Hepatocyte (in vitro differentiated cells): Measurements from ENCODE around the gene TMEM272.

Source experiments
- EZH2 ChIP-seq: fragments of 200-600 bp; sonication (generic); IDR thresholded peaks from 2 replicates; pipeline ENCODE4 v1.6.1; 2016; ENCODE audit warnings: antibody characterized with exemption, mild to moderate bottlenecking, borderline replicate concordance
- TF ChIP-seq, protein P1 (sequence below): fragments of 200-600 bp; sonication (generic); IDR thresholded peaks from 2 replicates; pipeline ENCODE4 v1.5.1; 2016; ENCODE audit warnings: antibody characterized with exemption, mild to moderate bottlenecking; ENCODE audit not compliant: poor library complexity

DNA sequence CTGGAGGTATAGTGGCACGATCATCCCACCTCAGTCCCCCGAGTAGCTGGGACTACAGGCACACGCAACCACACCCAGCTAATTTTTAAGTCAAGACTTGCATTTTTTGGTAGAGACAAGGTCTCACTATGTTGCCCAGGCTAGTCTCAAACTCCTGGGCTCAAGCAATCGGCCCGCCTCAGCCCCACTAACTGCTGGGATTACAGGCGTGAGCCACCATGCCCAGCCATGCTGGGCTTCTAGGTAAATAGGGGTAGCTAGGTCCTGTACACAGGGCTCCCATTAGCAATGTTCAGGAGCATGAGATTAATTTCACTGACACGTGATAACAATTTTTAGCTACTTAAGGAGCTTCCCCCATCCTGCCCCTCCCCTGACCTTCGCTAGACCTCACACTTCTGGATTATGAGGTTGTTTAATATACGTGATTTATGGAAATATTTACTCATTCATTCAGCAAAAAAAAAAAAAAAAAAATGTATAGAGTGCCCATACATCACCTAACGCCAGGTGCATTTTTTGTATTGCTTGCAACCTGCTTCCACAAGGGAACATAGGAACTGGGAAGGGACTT lies 19.2 kb downstream of the TMEM272 start:
- TF ChIP-seq, protein P1, sequence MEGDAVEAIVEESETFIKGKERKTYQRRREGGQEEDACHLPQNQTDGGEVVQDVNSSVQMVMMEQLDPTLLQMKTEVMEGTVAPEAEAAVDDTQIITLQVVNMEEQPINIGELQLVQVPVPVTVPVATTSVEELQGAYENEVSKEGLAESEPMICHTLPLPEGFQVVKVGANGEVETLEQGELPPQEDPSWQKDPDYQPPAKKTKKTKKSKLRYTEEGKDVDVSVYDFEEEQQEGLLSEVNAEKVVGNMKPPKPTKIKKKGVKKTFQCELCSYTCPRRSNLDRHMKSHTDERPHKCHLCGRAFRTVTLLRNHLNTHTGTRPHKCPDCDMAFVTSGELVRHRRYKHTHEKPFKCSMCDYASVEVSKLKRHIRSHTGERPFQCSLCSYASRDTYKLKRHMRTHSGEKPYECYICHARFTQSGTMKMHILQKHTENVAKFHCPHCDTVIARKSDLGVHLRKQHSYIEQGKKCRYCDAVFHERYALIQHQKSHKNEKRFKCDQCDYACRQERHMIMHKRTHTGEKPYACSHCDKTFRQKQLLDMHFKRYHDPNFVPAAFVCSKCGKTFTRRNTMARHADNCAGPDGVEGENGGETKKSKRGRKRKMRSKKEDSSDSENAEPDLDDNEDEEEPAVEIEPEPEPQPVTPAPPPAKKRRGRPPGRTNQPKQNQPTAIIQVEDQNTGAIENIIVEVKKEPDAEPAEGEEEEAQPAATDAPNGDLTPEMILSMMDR, result no peak
- no peak for TF ChIP-seq EZH2
